ENCODE data around the gene RYR1. TPM values are rescaled to one million over a fixed set of nuclear protein-coding genes. Genes with fewer than 3 reads are reported as not detected.
"Not testable (repeated sequence)": the region's sequence is repeated elsewhere in the genome, so short reads cannot be mapped to it uniquely, and the experiment has no call there.

RYR1 gene
- total RNA-seq, 1 experiment from 2014 or later = 4.1 TPM

DNA sequence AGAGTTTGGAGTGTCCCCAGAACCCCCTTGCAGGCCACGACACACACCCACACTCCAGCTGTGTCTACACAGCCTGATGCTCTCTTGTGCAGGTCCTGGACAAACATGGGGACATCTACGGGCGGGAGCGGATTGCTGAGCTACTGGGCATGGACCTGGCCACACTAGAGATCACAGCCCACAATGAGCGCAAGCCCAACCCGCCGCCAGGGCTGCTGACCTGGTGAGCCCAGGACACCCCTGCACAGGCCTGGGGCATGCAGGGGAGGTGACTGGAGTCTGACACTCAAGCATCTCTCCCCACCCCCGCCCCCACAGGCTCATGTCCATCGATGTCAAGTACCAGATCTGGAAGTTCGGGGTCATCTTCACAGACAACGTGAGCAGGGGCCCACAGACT is 144.3 kb downstream of the RYR1 start:
- Histone ChIP-seq H3K9me2 (ENCODE audit: insufficient read depth) (no peaks in the 10 kb centered on the region), H3K79me2 (ENCODE audit: insufficient read depth, low read length) (no peaks in the 10 kb centered on the region), H3K9ac (ENCODE audit: low read length) (no peak overlapping the region), H3K27me3 (ENCODE audit: insufficient read depth, low read length) (no peaks in the 10 kb centered on the region), H2AFZ (ENCODE audit: low read depth, low read length, poor library complexity, severe bottlenecking) (no peak overlapping the region), H3K36me3 (ENCODE audit: control insufficient read depth in 1 of 2, insufficient read depth in 2 of 2, low read length in 2 of 2) (no peaks in the 10 kb centered on the region), H3K4me3 (replicated peaks in 1 of 2; ENCODE audit: low read depth in 1 of 2, low read length in 2 of 2) (no peak overlapping the region), H3K4me2 (ENCODE audit: low read length) (no peak overlapping the region), H4K20me1 (ENCODE audit: insufficient read depth) (no peaks in the 10 kb centered on the region), H3K27ac (ENCODE audit: low read depth, low read length) (no peak overlapping the region), H3K9me3 (ENCODE audit: control insufficient read depth in 1 of 2, insufficient read depth in 1 of 2, low read depth in 1 of 2, low read length in 2 of 2) (no peaks in the 10 kb centered on the region), H3K4me1 (ENCODE audit: control insufficient read depth in 1 of 2, insufficient read depth in 2 of 2, low read length in 2 of 2) (no peaks in the 10 kb centered on the region)
- ChIA-PET POLR2A (no interaction called here), RAD21 (ENCODE audit: low non-redundant PET in 1 of 2, low total read pairs in 2 of 2, uncharacterized antibody in 2 of 2, unreplicated experiment in 2 of 2) (no interaction called here), CTCF (no interaction called here)
- TF ChIP-seq CBX3 (IDR thresholded peaks at IDR 0.05; ENCODE audit: low read depth) (no peak), FOSL1 (IDR thresholded peaks at IDR 0.05; ENCODE audit: low read depth) (no peak), RAD21 (IDR thresholded peaks at IDR 0.05; ENCODE audit: low read depth) (no peak), CEBPB (IDR thresholded peaks at IDR 0.05; ENCODE audit: low read depth) (no peak), SRF (IDR thresholded peaks at IDR 0.05; ENCODE audit: low read depth) (no peak), EZH2phosphoT487 (IDR thresholded peaks at IDR 0.05; ENCODE audit: borderline replicate concordance) (no peak), POLR2A (IDR thresholded peaks at IDR 0.05; ENCODE audit: borderline replicate concordance, extremely low read depth, insufficient read depth, insufficient read length) (no peak)
- TF ChIP-seq, protein P1, sequence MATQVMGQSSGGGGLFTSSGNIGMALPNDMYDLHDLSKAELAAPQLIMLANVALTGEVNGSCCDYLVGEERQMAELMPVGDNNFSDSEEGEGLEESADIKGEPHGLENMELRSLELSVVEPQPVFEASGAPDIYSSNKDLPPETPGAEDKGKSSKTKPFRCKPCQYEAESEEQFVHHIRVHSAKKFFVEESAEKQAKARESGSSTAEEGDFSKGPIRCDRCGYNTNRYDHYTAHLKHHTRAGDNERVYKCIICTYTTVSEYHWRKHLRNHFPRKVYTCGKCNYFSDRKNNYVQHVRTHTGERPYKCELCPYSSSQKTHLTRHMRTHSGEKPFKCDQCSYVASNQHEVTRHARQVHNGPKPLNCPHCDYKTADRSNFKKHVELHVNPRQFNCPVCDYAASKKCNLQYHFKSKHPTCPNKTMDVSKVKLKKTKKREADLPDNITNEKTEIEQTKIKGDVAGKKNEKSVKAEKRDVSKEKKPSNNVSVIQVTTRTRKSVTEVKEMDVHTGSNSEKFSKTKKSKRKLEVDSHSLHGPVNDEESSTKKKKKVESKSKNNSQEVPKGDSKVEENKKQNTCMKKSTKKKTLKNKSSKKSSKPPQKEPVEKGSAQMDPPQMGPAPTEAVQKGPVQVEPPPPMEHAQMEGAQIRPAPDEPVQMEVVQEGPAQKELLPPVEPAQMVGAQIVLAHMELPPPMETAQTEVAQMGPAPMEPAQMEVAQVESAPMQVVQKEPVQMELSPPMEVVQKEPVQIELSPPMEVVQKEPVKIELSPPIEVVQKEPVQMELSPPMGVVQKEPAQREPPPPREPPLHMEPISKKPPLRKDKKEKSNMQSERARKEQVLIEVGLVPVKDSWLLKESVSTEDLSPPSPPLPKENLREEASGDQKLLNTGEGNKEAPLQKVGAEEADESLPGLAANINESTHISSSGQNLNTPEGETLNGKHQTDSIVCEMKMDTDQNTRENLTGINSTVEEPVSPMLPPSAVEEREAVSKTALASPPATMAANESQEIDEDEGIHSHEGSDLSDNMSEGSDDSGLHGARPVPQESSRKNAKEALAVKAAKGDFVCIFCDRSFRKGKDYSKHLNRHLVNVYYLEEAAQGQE (IDR thresholded peaks at IDR 0.05; ENCODE audit: low read depth) = no peak
- TF ChIP-seq, protein P2, sequence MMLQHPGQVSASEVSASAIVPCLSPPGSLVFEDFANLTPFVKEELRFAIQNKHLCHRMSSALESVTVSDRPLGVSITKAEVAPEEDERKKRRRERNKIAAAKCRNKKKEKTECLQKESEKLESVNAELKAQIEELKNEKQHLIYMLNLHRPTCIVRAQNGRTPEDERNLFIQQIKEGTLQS (IDR thresholded peaks at IDR 0.05) = no peak
- DNase-seq (ENCODE audit: low read depth, low spot score) = no peak
- no TSS peak for BruUV-seq (replicated peaks)
- intact Hi-C loops (cut with micrococcal nuclease) = no loop called here
- ATAC-seq = no peak

DNA sequence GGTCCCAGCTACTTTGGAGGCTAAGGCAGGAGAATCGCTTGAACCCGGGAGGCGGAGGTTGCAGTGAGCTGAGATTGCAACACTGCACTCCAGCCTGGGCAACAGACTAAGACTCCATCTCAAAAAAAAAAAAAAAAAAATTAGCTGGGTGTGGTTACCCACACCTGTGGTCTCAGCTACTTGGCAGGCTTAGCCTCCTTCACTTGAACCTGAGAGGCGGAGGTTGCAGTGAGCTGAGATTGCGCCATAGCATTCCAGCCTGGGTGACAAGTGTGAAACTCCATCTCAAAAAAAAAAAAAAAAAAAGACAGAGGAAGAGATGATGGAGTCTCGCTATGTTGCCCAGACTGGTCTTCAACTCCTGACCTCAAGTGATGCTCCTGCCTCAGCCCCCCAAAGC is 145.8 kb downstream of the RYR1 start:
- intact Hi-C loops (cut with micrococcal nuclease); BruUV-seq (replicated peaks); DNase-seq (ENCODE audit: low read depth, low spot score): not testable (repeated sequence)

More for the DNA sequence above, 145.8 kb downstream of the RYR1 start:
- H4K20me1 ChIP-seq (ENCODE audit: insufficient read depth); H2AFZ ChIP-seq (ENCODE audit: low read depth, low read length, poor library complexity, severe bottlenecking); CTCF ChIA-PET; H3K9ac ChIP-seq (ENCODE audit: low read length); RAD21 ChIA-PET (ENCODE audit: low non-redundant PET in 1 of 2, low total read pairs in 2 of 2, uncharacterized antibody in 2 of 2, unreplicated experiment in 2 of 2); H3K79me2 ChIP-seq (ENCODE audit: insufficient read depth, low read length); H3K4me3 ChIP-seq (replicated peaks in 1 of 2; ENCODE audit: low read depth in 1 of 2, low read length in 2 of 2); H3K9me3 ChIP-seq (ENCODE audit: control insufficient read depth in 1 of 2, insufficient read depth in 1 of 2, low read depth in 1 of 2, low read length in 2 of 2); H3K27ac ChIP-seq (ENCODE audit: low read depth, low read length); H3K4me1 ChIP-seq (ENCODE audit: control insufficient read depth in 1 of 2, insufficient read depth in 2 of 2, low read length in 2 of 2); H3K4me2 ChIP-seq (ENCODE audit: low read length); H3K36me3 ChIP-seq (ENCODE audit: control insufficient read depth in 1 of 2, insufficient read depth in 2 of 2, low read length in 2 of 2); H3K27me3 ChIP-seq (ENCODE audit: insufficient read depth, low read length); POLR2A ChIA-PET; H3K9me2 ChIP-seq (ENCODE audit: insufficient read depth); ATAC-seq: not testable (repeated sequence)

Measured in HCT116 (cell line).